Mesothelial cell of epicardium (in vitro differentiated cells): Measurements from ENCODE around the gene NANOS3. TPM values are rescaled to one million over a fixed set of nuclear protein-coding genes. Genes with fewer than 3 reads are reported as not detected.

Source experiments
- DNase-seq, 2 experiments: peaks; one replicate each; pipeline ENCODE4 v3.0.0; 2021; ENCODE audit warnings: low spot score in 2 of 2; ENCODE audit not compliant: unreplicated experiment in 2 of 2
- H3K27ac Mint-ChIP-seq: 2 replicates; pipeline ENCODE4 v1.8.0; 2021; ENCODE audit warnings: mixed read lengths
- H3K27me3 Mint-ChIP-seq: 2 replicates; pipeline ENCODE4 v1.8.0; 2021; ENCODE audit warnings: low read depth, mixed read lengths
- H3K36me3 Mint-ChIP-seq: 2 replicates; pipeline ENCODE4 v1.8.0; 2021; ENCODE audit warnings: mixed read lengths
- H3K4me1 Mint-ChIP-seq: 2 replicates; pipeline ENCODE4 v1.8.0; 2021; ENCODE audit warnings: mixed read lengths
- H3K4me3 Mint-ChIP-seq: 2 replicates; pipeline ENCODE4 v1.8.0; 2021; ENCODE audit warnings: mild to moderate bottlenecking, moderate library complexity, mixed read lengths
- H3K9me3 Mint-ChIP-seq: 2 replicates; pipeline ENCODE4 v1.8.0; 2021; ENCODE audit warnings: mixed read lengths
- total RNA-seq: library from RNA; stranded (reverse); gene quantifications from 3 replicates; pipeline ENCODE4 v1.2.1, GENCODE V29; 2021
- TF ChIP-seq, protein P1 (sequence below): fragments of 200-600 bp; sonication (generic); IDR thresholded peaks from one replicate; pipeline ENCODE4 v1.5.0; 2021; ENCODE audit warnings: antibody characterized with exemption; ENCODE audit not compliant: unreplicated experiment

NANOS3 gene
- total RNA-seq, 1 donor from 2014 or later = 8.2 TPM

DNA sequence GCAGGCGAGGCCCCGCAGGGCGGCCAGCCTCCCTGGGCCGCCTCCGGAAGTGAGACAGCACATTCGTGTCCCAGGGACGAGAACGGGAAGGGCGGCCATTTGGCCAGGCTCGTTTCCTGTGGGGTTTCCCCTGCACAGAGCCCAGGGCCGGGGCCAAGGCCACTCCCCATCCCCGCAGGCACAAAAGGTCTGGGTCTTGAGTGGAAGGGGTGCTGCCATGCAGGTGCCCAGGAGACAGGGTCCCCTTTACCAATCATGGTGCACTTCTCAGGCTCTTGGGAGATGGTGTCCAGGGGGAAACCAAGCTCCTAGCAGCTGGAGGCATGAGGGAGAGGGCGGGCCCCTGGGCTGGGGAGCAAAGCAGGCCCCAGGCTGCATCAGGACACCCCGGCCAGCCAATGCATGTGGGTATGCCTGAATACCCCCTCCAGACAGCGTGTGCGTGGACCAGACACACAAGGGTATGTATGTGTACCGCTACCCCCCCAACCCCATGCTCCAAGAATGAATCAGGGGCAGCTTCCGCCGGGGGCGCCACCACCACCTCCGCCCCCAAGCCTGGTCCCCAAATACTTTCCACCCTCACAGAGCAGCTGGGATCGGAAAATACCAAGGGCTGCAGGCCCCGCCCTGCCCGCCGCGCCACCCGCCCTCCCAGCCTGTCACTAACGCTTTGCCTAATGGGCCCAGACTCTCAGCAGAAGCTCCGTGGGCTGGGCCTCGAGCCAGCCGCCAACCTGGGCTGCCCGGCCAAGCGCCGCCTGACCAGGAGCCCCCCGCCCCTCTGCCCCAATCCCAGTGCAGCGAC is 37.6 kb upstream of the NANOS3 start:
- H3K4me1 Mint-ChIP-seq = peaks cover 34% of the 10 kb centered on the region
- TF ChIP-seq, protein P1, sequence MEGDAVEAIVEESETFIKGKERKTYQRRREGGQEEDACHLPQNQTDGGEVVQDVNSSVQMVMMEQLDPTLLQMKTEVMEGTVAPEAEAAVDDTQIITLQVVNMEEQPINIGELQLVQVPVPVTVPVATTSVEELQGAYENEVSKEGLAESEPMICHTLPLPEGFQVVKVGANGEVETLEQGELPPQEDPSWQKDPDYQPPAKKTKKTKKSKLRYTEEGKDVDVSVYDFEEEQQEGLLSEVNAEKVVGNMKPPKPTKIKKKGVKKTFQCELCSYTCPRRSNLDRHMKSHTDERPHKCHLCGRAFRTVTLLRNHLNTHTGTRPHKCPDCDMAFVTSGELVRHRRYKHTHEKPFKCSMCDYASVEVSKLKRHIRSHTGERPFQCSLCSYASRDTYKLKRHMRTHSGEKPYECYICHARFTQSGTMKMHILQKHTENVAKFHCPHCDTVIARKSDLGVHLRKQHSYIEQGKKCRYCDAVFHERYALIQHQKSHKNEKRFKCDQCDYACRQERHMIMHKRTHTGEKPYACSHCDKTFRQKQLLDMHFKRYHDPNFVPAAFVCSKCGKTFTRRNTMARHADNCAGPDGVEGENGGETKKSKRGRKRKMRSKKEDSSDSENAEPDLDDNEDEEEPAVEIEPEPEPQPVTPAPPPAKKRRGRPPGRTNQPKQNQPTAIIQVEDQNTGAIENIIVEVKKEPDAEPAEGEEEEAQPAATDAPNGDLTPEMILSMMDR = no peak
- H3K36me3 Mint-ChIP-seq = no peaks in the 10 kb centered on the region
- H3K27ac Mint-ChIP-seq = peak overlapping the region; percentile 21
- H3K27me3 Mint-ChIP-seq = no peaks in the 10 kb centered on the region
- DNase-seq = no peak
- H3K4me3 Mint-ChIP-seq = peak overlapping the region; percentile 10
- no peaks in the 10 kb centered on the region for H3K9me3 Mint-ChIP-seq

DNA sequence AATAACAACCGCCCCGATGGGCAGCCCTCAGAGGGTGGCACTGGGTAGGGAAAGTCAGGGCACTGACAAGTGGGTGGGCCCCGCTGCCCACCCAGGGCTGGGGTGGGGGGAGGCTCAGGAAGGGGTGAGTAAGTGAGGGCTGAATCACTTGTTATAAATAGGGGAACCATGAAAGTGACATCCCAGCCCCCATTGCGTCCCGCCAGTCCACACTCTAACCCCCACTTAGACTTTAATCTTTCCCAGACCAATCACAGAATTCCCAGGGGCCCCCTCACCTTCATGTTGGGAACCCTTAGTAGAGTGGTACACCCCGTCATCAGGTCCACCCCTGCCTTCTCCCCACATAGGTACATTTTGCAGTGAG is 37.0 kb upstream of the NANOS3 start:
- Mint-ChIP-seq H3K27me3 (no peaks in the 10 kb centered on the region), H3K4me3 (peak overlapping the region; percentile 84), H3K9me3 (no peaks in the 10 kb centered on the region), H3K36me3 (no peaks in the 10 kb centered on the region), H3K27ac (peak overlapping the region; percentile 60), H3K4me1 (peaks cover 35% of the 10 kb centered on the region)
- DNase-seq = no peak
- TF ChIP-seq, protein P1 = no peak

DNA sequence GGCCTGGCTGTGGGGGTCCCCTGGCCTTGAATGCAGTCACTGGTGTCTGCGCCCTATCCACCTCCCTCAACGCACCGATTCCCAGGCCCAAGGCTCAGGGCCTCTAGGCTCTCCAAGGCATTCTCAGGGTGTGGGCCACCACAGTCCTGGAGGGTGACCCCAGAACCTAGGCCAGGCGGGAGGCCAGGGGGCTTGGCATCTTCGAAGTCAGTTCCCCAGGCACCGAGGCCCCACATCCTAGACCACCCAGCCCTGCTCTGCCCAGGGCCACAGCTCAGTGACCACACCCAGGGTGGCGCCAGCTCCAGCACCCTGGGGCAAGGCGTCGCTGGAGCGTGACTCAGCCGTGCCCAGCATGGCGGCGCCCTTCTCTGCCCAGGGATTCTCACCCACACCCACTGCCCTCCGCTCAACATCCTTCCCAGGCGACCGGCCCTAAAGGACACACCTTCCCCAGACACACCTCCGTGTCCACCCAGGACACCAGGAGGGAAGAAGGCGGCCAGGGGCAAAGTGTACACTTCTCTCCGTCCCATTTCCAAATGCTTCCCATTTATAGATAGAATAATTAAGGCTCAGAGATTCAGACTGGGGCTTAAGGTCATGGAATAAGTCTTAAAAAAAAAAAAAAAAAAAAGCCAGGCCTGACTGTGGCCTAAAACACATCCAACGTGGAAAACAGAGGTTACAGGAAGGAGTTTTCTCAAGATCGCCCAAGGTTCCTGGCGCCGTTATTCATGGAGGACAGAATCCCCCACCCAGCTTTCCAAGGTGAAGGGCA is 36.4 kb upstream of the NANOS3 start:
- Mint-ChIP-seq H3K4me1 (peaks cover 38% of the 10 kb centered on the region), H3K4me3 (peak overlapping the region; percentile 84), H3K9me3 (no peaks in the 10 kb centered on the region), H3K27me3 (no peaks in the 10 kb centered on the region), H3K36me3 (no peaks in the 10 kb centered on the region), H3K27ac (peak overlapping the region; percentile 87)
- TF ChIP-seq, protein P1 = no peak
- no peak for DNase-seq

DNA sequence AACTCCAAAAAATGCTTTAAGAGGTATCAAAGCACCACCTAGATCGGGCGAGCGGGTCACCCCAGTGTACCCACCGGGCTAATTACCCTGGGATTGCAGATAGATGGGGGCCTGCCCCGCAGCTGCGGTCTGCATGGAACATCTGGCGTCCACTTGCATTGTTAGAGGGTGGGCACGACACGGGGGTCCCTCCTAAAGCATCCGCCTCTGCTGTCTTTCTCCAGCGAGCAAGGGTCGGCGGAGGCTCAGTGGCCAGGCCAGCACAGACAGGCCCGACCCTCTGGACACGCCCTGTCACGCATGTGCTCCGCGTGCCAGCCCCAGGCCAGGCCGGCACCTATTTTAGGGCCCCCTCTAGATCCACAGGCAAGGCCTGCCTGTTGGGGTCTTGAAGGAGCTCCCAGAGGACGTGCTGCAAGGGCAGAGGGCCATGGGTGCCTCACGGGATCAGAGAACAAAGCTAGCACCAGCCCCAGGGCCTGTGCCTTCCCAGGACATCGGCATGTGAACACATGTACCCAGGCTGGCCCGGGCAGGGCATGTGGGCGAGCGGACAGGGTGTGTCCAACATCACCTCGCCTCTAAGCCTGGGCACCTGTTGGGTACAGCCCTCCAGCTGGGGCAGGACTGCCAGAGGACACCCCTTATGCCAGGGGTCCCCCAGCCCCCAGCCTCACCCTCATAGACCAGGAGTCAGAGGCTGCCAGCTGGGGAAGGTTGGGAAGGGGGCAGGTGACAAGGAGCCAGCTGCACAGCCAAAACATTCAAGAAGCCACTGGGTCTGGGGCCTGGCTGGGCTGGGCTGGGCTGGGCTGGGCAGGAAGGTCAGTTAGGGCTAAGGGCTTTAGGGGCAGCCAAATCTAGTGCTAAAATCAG is 35.6 kb upstream of the NANOS3 start:
- Mint-ChIP-seq H3K27ac (peak overlapping the region; percentile 87), H3K4me1 (peaks cover 42% of the 10 kb centered on the region), H3K36me3 (no peaks in the 10 kb centered on the region), H3K27me3 (no peaks in the 10 kb centered on the region), H3K9me3 (no peaks in the 10 kb centered on the region), H3K4me3 (peak overlapping the region; percentile 84)
- no peak for DNase-seq
- TF ChIP-seq, protein P1 = no peak

DNA sequence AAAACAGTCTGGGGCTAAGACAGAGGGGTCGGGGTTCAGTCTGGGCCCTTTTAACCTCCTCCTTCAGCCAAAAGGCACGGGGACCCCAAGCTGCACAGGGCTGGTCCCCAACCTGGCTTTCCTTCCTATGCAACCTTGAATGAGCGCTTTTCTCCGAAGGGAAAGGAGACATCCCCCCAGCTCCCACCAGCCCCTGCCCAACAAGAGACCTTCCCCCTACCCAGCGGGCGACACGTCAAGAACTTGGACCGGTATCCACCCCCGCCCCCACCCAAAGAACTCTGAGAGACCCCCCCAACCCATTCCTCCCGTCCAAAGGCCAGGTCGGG is 35.0 kb upstream of the NANOS3 start:
- TF ChIP-seq, protein P1 = no peak
- peaks cover 48% of the 10 kb centered on the region for H3K4me1 Mint-ChIP-seq
- H3K36me3 Mint-ChIP-seq = no peaks in the 10 kb centered on the region
- no peaks in the 10 kb centered on the region for H3K9me3 Mint-ChIP-seq
- H3K27ac Mint-ChIP-seq = peak overlapping the region; percentile 87
- H3K4me3 Mint-ChIP-seq = peak overlapping the region; percentile 84
- H3K27me3 Mint-ChIP-seq = no peaks in the 10 kb centered on the region
- DNase-seq = no peak
